K562 (cell line): Measurements from ENCODE around the gene TNIK. TPM values are rescaled to one million over a fixed set of nuclear protein-coding genes. Genes with fewer than 3 reads are reported as not detected.
A peak's percentile ranks its signal among the peaks of the same experiment; 100 is the strongest.

Source experiments
- ATAC-seq: fragments of 200-7000 bp; cut with Tn5 transposase; 3 replicates; pipeline ENCODE4 v1.9.1; 2020; ENCODE audit warnings: moderate library complexity
- BruUV-seq: library from RNA; stranded (reverse); fragments of 400-500 nt; replicated peaks from 2 replicates; lab custom pipeline; 2021; lab: Mats Ljungman, UMichigan
- CTCF ChIA-PET: fragments of 300-600 bp; formaldehyde crosslinking; extraction: SDS; loops from one replicate; lab custom pipeline; 2021; ENCODE audit warnings: low intra/inter-chr PET ratio; lab: Yijun Ruan, JAX
- POLR2A ChIA-PET: fragments of 300-600, 350-650 bp; sonication (Branson Sonifier 250); formaldehyde crosslinking; extraction: SDS; loops from one replicate; lab custom pipeline; 2021; ENCODE audit warnings: antibody characterized with exemption, inconsistent platforms; lab: Yijun Ruan, JAX
- DNase-seq, 4 experiments: peaks; one replicate each; pipeline versions ENCODE4 v3.0.0 to v3.0.0-alpha.2; 2011 to 2018; ENCODE audit warnings: low spot score in 3 of 4, mixed read lengths in 3 of 4; ENCODE audit errors: extremely low read depth in 1 of 4
- FAIRE-seq: peaks from 2 replicates; lab custom pipeline; 2011; peaks lifted over from hg19 to GRCh38; lab: Jason Lieb, UNC
- H2AFZ ChIP-seq: 2 replicates; pipeline ENCODE4 v1.6.0; 2011; ENCODE audit warnings: low read depth, low read length, control low read depth, inconsistent platforms
- H3K27ac ChIP-seq: fragments of 200-600 bp; 3 replicates; pipeline ENCODE4 v1.8.0; 2011; ENCODE audit warnings: low read depth, mild to moderate bottlenecking, control low read depth, inconsistent platforms, low read length, moderate library complexity, mixed read lengths; ENCODE audit errors: extremely low read depth
- H3K27me3 ChIP-seq, 2 experiments: fragments of 300-600 bp in 1 of 2; 2 replicates in 1 of 2; 3 replicates in 1 of 2; pipeline versions ENCODE4 v1.6.0 to v1.8.0; 2011; ENCODE audit warnings: inconsistent platforms in 2 of 2, low read length in 2 of 2, mild to moderate bottlenecking in 1 of 2, mixed read lengths in 1 of 2, moderate library complexity in 1 of 2; ENCODE audit not compliant: control insufficient read depth in 2 of 2, insufficient read depth in 2 of 2
- H3K36me3 ChIP-seq: fragments of 300-600 bp; 3 replicates; pipeline ENCODE4 v1.8.0; 2011; ENCODE audit warnings: mild to moderate bottlenecking, low read length, inconsistent platforms; ENCODE audit not compliant: control insufficient read depth, insufficient read depth
- H3K4me1 ChIP-seq, 2 experiments: fragments of 200-600 bp in 1 of 2; replicated peaks in 1 of 2; 2 replicates in 1 of 2; 3 replicates in 1 of 2; pipeline versions ENCODE4 v1.5.1 to v1.8.0; 2011; ENCODE audit warnings: inconsistent platforms in 2 of 2, low read length in 2 of 2, mild to moderate bottlenecking in 1 of 2, mixed read lengths in 1 of 2, moderate library complexity in 1 of 2; ENCODE audit not compliant: control insufficient read depth in 2 of 2, insufficient read depth in 2 of 2
- H3K4me2 ChIP-seq: 2 replicates; pipeline ENCODE4 v1.6.1; 2011; ENCODE audit warnings: low read length, control low read depth, inconsistent platforms, mixed read lengths; ENCODE audit not compliant: insufficient read depth
- H3K4me3 ChIP-seq: fragments of 200-600 bp; sonication (generic), shearing (Covaris generic); 2 replicates; pipeline ENCODE4 v1.5.1; 2016; ENCODE audit warnings: control low read depth, inconsistent platforms
- H3K79me2 ChIP-seq: fragments of 200-600 bp; 3 replicates; pipeline ENCODE4 v1.8.0; 2011; ENCODE audit warnings: low read length, inconsistent platforms; ENCODE audit not compliant: control insufficient read depth, insufficient read depth
- H3K9ac ChIP-seq, 2 experiments: 2 replicates each; pipeline versions ENCODE4 v1.6.0 to v1.6.1; 2011; ENCODE audit warnings: low read depth in 2 of 2, low read length in 2 of 2, control low read depth in 1 of 2, inconsistent platforms in 1 of 2, mild to moderate bottlenecking in 1 of 2, mixed read lengths in 1 of 2; ENCODE audit not compliant: insufficient read depth in 1 of 2
- H3K9me1 ChIP-seq: one replicate; pipeline ENCODE4 v1.6.0; 2011; ENCODE audit warnings: inconsistent platforms, mild to moderate bottlenecking, low read length, moderate library complexity; ENCODE audit not compliant: control insufficient read depth, insufficient read depth
- H3K9me3 ChIP-seq: replicated peaks from 2 replicates; pipeline ENCODE4 v1.5.1; 2011; ENCODE audit warnings: low read depth, low read length, inconsistent platforms; ENCODE audit not compliant: control insufficient read depth, insufficient read depth
- H4K20me1 ChIP-seq: replicated peaks from 2 replicates; pipeline ENCODE4 v1.6.1; 2011; ENCODE audit warnings: low read length, inconsistent platforms, mixed read lengths; ENCODE audit not compliant: control insufficient read depth, insufficient read depth
- C11orf30 ChIP-seq: fragments of 450-650 bp; IDR thresholded peaks from 2 replicates; pipeline ENCODE4 v1.6.1; 2016; ENCODE audit warnings: low read depth, mild to moderate bottlenecking
- CC2D1A ChIP-seq: fragments of 450-650 bp; IDR thresholded peaks from 2 replicates; pipeline ENCODE4 v1.6.1; 2017; ENCODE audit warnings: mild to moderate bottlenecking
- HNRNPUL1 ChIP-seq: fragments of 200-400 bp; formaldehyde crosslinking; IDR thresholded peaks from 2 replicates; pipeline ENCODE4 v1.6.1; 2017; ENCODE audit warnings: low read length
- MAFF ChIP-seq: IDR thresholded peaks from 2 replicates; pipeline ENCODE4 v1.6.1; 2012; ENCODE audit warnings: low read length, improper control_type of control experiment
- MAFG ChIP-seq: fragments of 450-650 bp; conservative IDR thresholded peaks from 2 replicates; pipeline ENCODE4 v1.6.1; 2016; ENCODE audit warnings: missing genetic modification characterization, missing compliant biosample characterization
- MAFK ChIP-seq: IDR thresholded peaks from 2 replicates; pipeline ENCODE4 v1.6.1; 2011; ENCODE audit warnings: low read length, improper control_type of control experiment
- NUFIP1 ChIP-seq: fragments of 450-650 bp; IDR thresholded peaks from 2 replicates; pipeline ENCODE4 v1.6.1; 2018; ENCODE audit not compliant: partially characterized antibody
- POLR2AphosphoS2 ChIP-seq: IDR thresholded peaks from 2 replicates; pipeline ENCODE4 v1.6.1; 2012; ENCODE audit warnings: low read length, improper control_type of control experiment
- TCF3 ChIP-seq: sonication (generic); formaldehyde crosslinking; IDR thresholded peaks from 2 replicates; pipeline ENCODE4 v1.4.0; 2020; ENCODE audit warnings: mild to moderate bottlenecking, missing genetic modification reagents
- ZNF316 ChIP-seq: fragments of 450-650 bp; IDR thresholded peaks from 2 replicates; pipeline ENCODE4 v1.6.1; 2016
- ZNF431 ChIP-seq: sonication (generic); formaldehyde crosslinking; IDR thresholded peaks from 2 replicates; pipeline ENCODE4 v1.8.0; 2022; ENCODE audit warnings: mild to moderate bottlenecking, missing genetic modification reagents
- WGBS: fragments of 100-300 bp; shearing (Covaris generic); methylation state at CpG from one replicate; pipeline ENCODE4 v1.1.6; 2016; ENCODE audit warnings: low coverage, mixed read lengths; ENCODE audit not compliant: insufficient coverage; ENCODE audit errors: missing lambda C conversion rate; 5-methylcytosine and 5-hydroxymethylcytosine counted together
- in situ Hi-C: fragments of 300-500 bp; cut with MboI; formaldehyde crosslinking; loops from 4 replicates; pipeline ENCODE4 v1.15.0; 2018; ENCODE audit warnings: inconsistent platforms, mixed read lengths
- intact Hi-C: fragments of 100-400 bp; cut with micrococcal nuclease; formaldehyde crosslinking; loops from 2 replicates; pipeline ENCODE4 v1.14.2; 2022
- polyA plus RNA-seq, 8 experiments: library from polyadenylated mRNA; depleted of rRNA in 4 of 8; stranded (reverse) in 5 of 8; unstranded in 3 of 8; fragments of >200 nt; fragmentation: Nextera tagmentation in 2 of 8; fragmentation: Illumina TruSeq in 1 of 8; extraction: Ambion mirVana in 2 of 8; extraction: Trizol in 1 of 8; gene quantifications; 2 replicates each; pipeline versions ENCODE4 v1.2.1 to v1.2.3, GENCODE V29; 2011 to 2014; ENCODE audit warnings: inconsistent platforms in 1 of 8, missing spikeins in 1 of 8
- total RNA-seq, 7 experiments: library from RNA; depleted of rRNA in 6 of 7; stranded (reverse); fragments of >200 nt in 6 of 7; fragmentation: Illumina TruSeq in 2 of 7; extraction: Trizol in 2 of 7; gene quantifications; 2 replicates each; pipeline versions ENCODE4 v1.2.1 to v1.2.3, GENCODE V29; 2011 to 2021; ENCODE audit warnings: low replicate concordance in 1 of 7
- TF ChIP-seq, protein P1 (sequence below), 2 experiments: fragments of 450-650 bp; IDR thresholded peaks; 2 replicates each; pipeline ENCODE4 v1.6.1; 2016

TNIK gene
- total and polyA plus RNA-seq, 9 of the 15 experiments (the other 6 are each of a cell fraction or from before 2014, with no cell fraction given), result 6.6 to 39.0 (median 24.7) TPM

DNA sequence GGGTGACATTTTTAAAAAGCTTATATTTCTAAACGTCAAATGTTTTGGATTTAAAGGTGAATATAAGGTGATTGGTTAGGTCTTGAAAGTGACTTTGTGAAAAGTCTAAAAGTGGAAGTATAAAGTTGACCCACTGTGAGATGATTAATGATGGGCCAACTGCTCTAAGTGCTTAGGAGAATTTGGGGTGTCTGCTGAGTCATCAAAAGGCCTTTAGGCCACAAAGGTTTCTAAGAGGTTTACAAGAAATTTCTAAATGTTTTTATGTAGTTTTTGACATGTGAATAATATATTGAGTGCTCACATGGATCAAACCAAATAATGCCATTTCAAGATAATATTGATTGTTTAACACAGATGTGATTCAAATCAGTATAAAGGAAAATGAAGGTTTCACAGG, 394.5 kb downstream of the TNIK start:
- in situ Hi-C loops, result no loop called here
- ATAC-seq (no peak), FAIRE-seq (no peak), DNase-seq (no peak)
- Histone ChIP-seq H3K9ac (no peak overlapping the region), H4K20me1 (no peaks in the 10 kb centered on the region), H3K79me2 (no peaks in the 10 kb centered on the region), H3K9me3 (no peaks in the 10 kb centered on the region), H3K4me3 (no peak overlapping the region), H3K4me2 (no peak overlapping the region), H3K9me1 (no peaks in the 10 kb centered on the region), H3K27me3 (no peaks in the 10 kb centered on the region), H3K4me1 (no peaks in the 10 kb centered on the region), H3K27ac (no peak overlapping the region), H3K36me3 (peaks cover 34% of the 10 kb centered on the region; the same call in 2 of the 3 replicates), H2AFZ (no peak overlapping the region)
- POLR2A ChIA-PET, result interaction anchor here (0.6 kb wide), 1 partner anchor 707 kb away, joined by 3 read pairs; no protein-coding TSS in a partner anchor
- intact Hi-C loops, result no loop called here
- CTCF ChIA-PET, result no interaction called here
- WGBS, result 28% methylated on average over 1 of the region's 1 CpG
- TF ChIP-seq MAFF (peak; percentile 70), C11orf30 (peak; percentile 71; the same call in 1 of the 2 replicates), TCF3 (CRISPR knock-in tag) (no peak), ZNF316 (peak; percentile 81), POLR2AphosphoS2 (no peak), MAFG (peak; percentile 59), HNRNPUL1 (no peak), ZNF431 (CRISPR knock-in tag) (no peak), NUFIP1 (no peak), CC2D1A (no peak), MAFK (peak; percentile 70)
- TF ChIP-seq, protein P1, sequence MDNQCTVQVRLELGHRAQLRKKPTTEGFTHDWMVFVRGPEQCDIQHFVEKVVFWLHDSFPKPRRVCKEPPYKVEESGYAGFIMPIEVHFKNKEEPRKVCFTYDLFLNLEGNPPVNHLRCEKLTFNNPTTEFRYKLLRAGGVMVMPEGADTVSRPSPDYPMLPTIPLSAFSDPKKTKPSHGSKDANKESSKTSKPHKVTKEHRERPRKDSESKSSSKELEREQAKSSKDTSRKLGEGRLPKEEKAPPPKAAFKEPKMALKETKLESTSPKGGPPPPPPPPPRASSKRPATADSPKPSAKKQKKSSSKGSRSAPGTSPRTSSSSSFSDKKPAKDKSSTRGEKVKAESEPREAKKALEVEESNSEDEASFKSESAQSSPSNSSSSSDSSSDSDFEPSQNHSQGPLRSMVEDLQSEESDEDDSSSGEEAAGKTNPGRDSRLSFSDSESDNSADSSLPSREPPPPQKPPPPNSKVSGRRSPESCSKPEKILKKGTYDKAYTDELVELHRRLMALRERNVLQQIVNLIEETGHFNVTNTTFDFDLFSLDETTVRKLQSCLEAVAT (IDR thresholded peaks at IDR 0.05), result no peak
- BruUV-seq, result no TSS peak
